ENCODE results near the gene OXNAD1.

The OXNAD1 gene

DNA sequence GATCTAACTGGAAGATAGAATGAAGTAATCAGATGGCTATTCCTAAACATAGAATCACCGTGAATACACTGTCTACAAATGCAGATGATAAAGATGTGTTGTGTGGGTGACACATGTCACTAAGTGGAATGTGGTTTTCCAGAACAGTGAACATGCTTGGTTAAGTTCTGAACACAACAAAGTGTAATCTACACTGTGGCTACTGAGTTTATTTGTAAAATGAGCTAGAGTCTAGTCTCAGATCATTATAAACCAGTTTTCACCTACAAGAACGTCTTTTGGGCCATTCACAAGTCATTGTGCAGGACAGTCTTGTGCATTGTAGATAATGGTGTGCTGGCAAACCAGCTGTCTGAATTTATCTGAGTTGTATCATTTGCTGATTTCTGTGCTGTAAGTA is 35.3 kb downstream of the OXNAD1 start:
- H3K27ac ChIP-seq, result no peak overlapping the region
- TF ChIP-seq, protein P1, sequence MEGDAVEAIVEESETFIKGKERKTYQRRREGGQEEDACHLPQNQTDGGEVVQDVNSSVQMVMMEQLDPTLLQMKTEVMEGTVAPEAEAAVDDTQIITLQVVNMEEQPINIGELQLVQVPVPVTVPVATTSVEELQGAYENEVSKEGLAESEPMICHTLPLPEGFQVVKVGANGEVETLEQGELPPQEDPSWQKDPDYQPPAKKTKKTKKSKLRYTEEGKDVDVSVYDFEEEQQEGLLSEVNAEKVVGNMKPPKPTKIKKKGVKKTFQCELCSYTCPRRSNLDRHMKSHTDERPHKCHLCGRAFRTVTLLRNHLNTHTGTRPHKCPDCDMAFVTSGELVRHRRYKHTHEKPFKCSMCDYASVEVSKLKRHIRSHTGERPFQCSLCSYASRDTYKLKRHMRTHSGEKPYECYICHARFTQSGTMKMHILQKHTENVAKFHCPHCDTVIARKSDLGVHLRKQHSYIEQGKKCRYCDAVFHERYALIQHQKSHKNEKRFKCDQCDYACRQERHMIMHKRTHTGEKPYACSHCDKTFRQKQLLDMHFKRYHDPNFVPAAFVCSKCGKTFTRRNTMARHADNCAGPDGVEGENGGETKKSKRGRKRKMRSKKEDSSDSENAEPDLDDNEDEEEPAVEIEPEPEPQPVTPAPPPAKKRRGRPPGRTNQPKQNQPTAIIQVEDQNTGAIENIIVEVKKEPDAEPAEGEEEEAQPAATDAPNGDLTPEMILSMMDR (conservative IDR thresholded peaks at IDR 0.05), result no peak

DNA sequence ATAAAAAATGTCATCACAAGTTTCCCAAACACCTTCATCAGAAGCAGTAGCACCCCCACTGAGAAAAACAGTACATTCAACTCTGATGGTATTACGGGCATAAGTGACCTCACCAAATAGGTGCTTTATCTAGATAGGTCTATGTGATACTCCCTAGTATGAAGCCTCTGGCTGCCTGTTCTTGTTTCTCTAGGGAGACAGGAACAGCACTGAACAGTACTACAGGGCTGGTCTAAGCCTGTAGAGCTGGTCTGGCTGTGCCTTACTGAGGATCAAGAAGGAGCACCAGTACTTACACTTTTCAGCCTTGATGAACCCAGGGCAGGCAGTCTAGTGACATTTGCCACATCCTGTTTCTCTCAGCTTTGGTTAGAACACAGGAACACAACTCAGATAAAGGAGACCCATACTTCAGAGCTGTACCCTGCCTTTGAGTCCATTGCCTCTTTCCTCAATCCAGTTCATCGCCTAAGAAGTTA is 35.9 kb downstream of the OXNAD1 start:
- TF ChIP-seq, protein P1 (conservative IDR thresholded peaks at IDR 0.05), result no peak
- no peak overlapping the region for H3K27ac ChIP-seq

DNA sequence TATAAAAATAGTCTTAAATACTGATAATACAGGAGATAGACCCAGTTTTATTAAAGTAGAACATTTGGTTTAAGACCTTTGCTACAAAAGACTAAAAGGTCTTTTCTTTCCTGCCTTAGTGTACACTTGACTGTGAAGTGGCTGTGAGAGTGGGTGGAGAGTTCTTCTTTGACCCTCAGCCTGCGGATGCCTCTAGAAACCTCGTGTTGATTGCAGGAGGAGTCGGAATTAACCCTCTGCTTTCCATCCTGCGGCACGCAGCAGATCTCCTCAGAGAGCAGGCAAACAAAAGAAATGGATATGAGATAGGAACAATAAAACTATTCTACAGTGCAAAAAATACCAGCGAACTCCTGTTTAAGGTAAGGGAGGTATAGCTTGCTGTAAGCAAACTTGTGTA is 36.5 kb downstream of the OXNAD1 start:
- TF ChIP-seq, protein P1 (conservative IDR thresholded peaks at IDR 0.05), result no peak
- H3K27ac ChIP-seq, result no peak overlapping the region

DNA sequence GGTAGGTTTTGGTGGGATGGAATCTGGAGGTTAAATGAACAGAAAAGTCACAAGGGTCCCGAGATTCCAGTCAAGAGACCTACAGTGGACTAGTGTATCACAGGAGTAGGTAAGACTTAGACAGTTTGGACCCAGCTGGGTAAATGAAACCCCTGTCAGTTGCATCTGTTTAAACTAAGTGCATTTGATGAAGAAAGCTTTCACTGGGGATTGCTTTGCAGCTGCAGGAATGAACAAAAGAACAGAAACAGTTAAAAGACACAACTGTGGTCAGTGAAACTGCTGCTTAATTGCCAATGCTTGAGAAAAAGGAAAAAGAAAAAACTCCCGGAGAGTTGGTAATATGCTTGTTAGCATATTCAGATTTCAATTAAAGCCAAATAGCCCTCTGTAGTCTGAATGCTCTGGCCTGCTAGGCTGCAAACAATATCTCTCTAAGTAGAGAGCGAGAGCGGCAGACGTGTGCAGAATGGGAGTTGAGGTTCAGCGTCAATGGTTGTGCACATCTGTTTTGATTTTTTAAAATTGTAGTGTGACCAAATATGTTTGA is 37.1 kb downstream of the OXNAD1 start:
- TF ChIP-seq, protein P1 (conservative IDR thresholded peaks at IDR 0.05), result no peak
- H3K27ac ChIP-seq, result no peak overlapping the region

DNA sequence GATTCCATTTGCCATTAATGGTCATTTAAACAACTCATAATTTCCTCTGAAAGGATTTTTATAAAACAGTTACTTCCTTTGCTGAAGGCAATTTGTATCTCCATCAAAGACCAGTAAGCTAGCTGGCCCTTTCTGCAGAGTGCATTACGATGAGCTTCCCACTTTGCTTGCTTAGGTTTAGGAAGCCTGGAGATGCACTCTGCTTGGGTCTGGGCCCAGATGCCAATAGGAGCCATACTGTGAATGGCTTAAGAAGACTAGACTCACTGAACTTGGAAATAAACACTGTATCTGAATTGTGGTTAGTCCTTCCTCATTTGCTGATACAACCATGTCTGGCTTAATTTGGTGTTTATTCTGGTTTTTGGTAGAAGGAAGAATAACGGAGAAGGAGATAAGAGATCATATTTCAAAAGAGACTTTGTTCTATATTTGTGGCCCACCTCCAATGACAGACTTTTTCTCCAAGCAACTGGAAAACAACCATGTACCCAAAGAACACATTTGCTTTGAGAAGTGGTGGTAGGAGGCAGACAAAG is 38.1 kb downstream of the OXNAD1 start:
- H3K27ac ChIP-seq, result no peak overlapping the region
- TF ChIP-seq, protein P1 (conservative IDR thresholded peaks at IDR 0.05), result no peak

DNA sequence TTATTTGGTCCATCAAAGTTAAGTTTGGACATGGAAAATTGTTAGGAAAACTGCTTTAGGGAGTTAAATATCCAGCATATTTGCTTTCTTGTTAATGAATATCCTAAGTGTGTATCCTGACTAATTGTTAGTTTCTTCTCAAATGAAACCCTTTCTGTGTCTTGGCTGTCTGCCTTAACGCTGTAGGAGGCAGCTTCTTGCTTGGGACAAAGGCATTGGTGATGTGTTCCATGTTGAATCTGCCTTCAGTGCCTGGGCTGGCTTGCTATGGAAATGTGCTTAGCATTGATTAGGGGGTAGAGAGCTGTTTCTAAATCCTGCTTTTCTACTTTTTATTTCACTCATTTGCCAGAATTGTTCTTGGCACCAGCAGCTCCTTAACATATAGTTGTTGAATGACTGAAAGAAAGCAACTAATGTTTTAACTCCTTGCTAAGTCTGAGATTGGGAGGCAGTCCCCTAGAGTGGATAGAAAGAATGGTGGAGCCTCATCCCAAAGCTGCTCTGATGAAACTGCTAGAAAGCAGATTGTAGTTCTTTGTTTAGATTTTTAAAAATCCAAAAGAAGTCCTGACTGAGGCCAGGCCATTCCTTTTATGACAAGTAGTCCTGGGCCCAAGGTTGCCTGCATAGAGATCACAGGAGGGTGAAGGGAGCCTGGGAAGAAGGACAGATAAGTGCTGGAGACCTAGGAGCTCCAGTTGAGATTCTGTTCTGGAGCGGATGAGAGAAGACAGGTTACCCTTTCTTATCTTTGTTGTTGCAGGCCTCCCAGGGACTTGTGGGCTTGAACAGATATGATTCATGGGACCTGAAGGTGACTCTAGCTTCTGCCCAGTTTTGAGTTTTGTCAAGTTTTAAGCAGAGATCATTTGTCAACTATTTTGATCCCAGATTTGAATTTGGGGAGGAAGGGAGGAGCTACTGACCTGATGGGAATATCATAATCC is 39.3 kb downstream of the OXNAD1 start:
- TF ChIP-seq, protein P1 (conservative IDR thresholded peaks at IDR 0.05), result no peak
- H3K27ac ChIP-seq, result no peak overlapping the region

DNA sequence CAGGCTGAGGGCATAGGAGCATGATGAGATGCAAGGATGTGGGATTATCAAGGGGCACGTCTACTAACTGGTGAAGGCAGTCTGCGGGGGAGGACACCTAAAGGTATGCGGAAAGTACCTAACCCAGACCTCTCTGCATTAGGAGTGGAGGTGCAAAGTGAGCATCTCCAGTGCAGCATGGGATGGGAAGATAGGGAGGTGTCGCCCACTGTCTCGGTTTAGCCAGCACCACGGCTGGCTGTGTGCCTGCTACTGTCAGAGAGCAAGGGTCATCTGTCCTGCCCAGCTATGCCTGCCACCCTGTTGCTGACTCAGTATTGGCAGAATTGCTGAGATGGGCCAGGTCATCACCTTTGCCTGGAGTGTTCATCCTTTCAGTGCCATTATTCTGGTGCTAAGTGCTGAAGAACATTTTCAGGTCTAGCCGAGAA is 40.1 kb downstream of the OXNAD1 start:
- no peak overlapping the region for H3K27ac ChIP-seq
- TF ChIP-seq, protein P1 (conservative IDR thresholded peaks at IDR 0.05), result no peak

Measured in VCaP (cell line).